ENCODE results near the gene USP3.

GRCh38 chr15:63605036-63605435 lies 100.6 kb downstream of the USP3 start:
- no peak for TF ChIP-seq POLR2A (IDR thresholded peaks at IDR 0.05)
- TF ChIP-seq, protein P1, sequence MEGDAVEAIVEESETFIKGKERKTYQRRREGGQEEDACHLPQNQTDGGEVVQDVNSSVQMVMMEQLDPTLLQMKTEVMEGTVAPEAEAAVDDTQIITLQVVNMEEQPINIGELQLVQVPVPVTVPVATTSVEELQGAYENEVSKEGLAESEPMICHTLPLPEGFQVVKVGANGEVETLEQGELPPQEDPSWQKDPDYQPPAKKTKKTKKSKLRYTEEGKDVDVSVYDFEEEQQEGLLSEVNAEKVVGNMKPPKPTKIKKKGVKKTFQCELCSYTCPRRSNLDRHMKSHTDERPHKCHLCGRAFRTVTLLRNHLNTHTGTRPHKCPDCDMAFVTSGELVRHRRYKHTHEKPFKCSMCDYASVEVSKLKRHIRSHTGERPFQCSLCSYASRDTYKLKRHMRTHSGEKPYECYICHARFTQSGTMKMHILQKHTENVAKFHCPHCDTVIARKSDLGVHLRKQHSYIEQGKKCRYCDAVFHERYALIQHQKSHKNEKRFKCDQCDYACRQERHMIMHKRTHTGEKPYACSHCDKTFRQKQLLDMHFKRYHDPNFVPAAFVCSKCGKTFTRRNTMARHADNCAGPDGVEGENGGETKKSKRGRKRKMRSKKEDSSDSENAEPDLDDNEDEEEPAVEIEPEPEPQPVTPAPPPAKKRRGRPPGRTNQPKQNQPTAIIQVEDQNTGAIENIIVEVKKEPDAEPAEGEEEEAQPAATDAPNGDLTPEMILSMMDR (IDR thresholded peaks at IDR 0.05): no peak
